GM12878 (cell line): ENCODE measurements around the gene NELFE. TPM values are rescaled to one million over a fixed set of nuclear protein-coding genes. Genes with fewer than 3 reads are reported as not detected.
A peak's percentile ranks its signal among the peaks of the same experiment; 100 is the strongest.

Experiments
- ATAC-seq: fragments of 200-7000 bp; cut with Tn5 transposase; 3 replicates; pipeline ENCODE4 v1.9.1; 2020; ENCODE audit warnings: mild to moderate bottlenecking, moderate library complexity
- BruUV-seq: library from RNA; stranded (reverse); fragments of 400-500 nt; replicated peaks from 2 replicates; lab custom pipeline; 2021; lab: Mats Ljungman, UMichigan
- CTCF ChIA-PET: fragments of 300-600 bp; sonication (Branson Sonifier 250); formaldehyde crosslinking; extraction: SDS; loops from one replicate; lab custom pipeline; 2021; ENCODE audit warnings: inconsistent platforms; lab: Yijun Ruan, JAX
- POLR2A ChIA-PET: fragments of 350-600 bp; formaldehyde crosslinking; extraction: SDS; loops from one replicate; lab custom pipeline; 2021; ENCODE audit warnings: inconsistent platforms; lab: Charles Lee
- RAD21 ChIA-PET: fragments of 300-600 bp; sonication (Branson Sonifier 250); formaldehyde crosslinking; loops from one replicate; lab custom pipeline; 2023; ENCODE audit warnings: antibody characterized with exemption; ENCODE audit not compliant: unreplicated experiment; lab: Charles Lee
- SMC1A ChIA-PET: fragments of 300-600 bp; sonication (Branson Sonifier 250); formaldehyde crosslinking; loops from one replicate; lab custom pipeline; 2023; ENCODE audit not compliant: unreplicated experiment, uncharacterized antibody; lab: Charles Lee
- DNase-seq: peaks from one replicate; pipeline ENCODE4 v3.0.0-alpha.2; 2011; ENCODE audit warnings: low read depth, low spot score
- FAIRE-seq: peaks from 3 replicates; lab custom pipeline; 2011; peaks lifted over from hg19 to GRCh38; lab: Jason Lieb, UNC
- H2AFZ ChIP-seq: 2 replicates; pipeline ENCODE4 v1.6.0; 2011; ENCODE audit warnings: low read depth, low read length, control low read depth; ENCODE audit not compliant: control insufficient read depth
- H3K27ac ChIP-seq: 2 replicates; pipeline ENCODE4 v1.5.1; 2011; ENCODE audit warnings: control low read depth; ENCODE audit not compliant: control insufficient read depth, insufficient read depth
- H3K27me3 ChIP-seq, 2 experiments: replicated peaks in 1 of 2; 2 replicates each; pipeline versions ENCODE4 v1.6.0 to v1.6.1; 2011; ENCODE audit warnings: low read length in 1 of 2; ENCODE audit not compliant: control insufficient read depth in 2 of 2, insufficient read depth in 2 of 2
- H3K36me3 ChIP-seq, 2 experiments: 2 replicates each; pipeline ENCODE4 v1.5.1; 2011; ENCODE audit warnings: low read length in 1 of 2; ENCODE audit not compliant: control insufficient read depth in 2 of 2, insufficient read depth in 2 of 2
- H3K4me1 ChIP-seq: 2 replicates; pipeline ENCODE4 v1.6.1; 2011; ENCODE audit warnings: mild to moderate bottlenecking, low read length, moderate library complexity, mixed read lengths; ENCODE audit not compliant: control insufficient read depth, insufficient read depth
- H3K4me2 ChIP-seq: 2 replicates; pipeline ENCODE4 v1.6.0; 2011; ENCODE audit warnings: control low read depth; ENCODE audit not compliant: control insufficient read depth, insufficient read depth
- H3K4me3 ChIP-seq: fragments of 200-600 bp; sonication (generic); 2 replicates; pipeline ENCODE4 v1.5.1; 2016
- H3K79me2 ChIP-seq: 2 replicates; pipeline ENCODE4 v1.6.0; 2011; ENCODE audit warnings: low read length; ENCODE audit not compliant: control insufficient read depth, insufficient read depth
- H3K9ac ChIP-seq: 2 replicates; pipeline ENCODE4 v1.8.0; 2011; ENCODE audit warnings: low read length, control low read depth, mixed read lengths; ENCODE audit not compliant: control insufficient read depth, insufficient read depth
- H3K9me3 ChIP-seq: replicated peaks from 3 replicates; pipeline ENCODE4 v1.5.1; 2011; ENCODE audit warnings: mild to moderate bottlenecking, low read length; ENCODE audit not compliant: control insufficient read depth, insufficient read depth
- H4K20me1 ChIP-seq: 2 replicates; pipeline ENCODE4 v1.6.0; 2011; ENCODE audit not compliant: control insufficient read depth, insufficient read depth
- ATF7 ChIP-seq: fragments of 450-650 bp; IDR thresholded peaks from 2 replicates; pipeline ENCODE4 v1.6.1; 2016; ENCODE audit warnings: low read depth, mild to moderate bottlenecking
- ESRRA ChIP-seq: IDR thresholded peaks from 2 replicates; pipeline ENCODE4 v1.6.1; 2012; ENCODE audit warnings: mild to moderate bottlenecking, low read length, improper control_type of control experiment
- IRF4 ChIP-seq: IDR thresholded peaks from 2 replicates; pipeline ENCODE4 v1.6.1; 2011; ENCODE audit warnings: low read depth, low read length
- RAD21 ChIP-seq: IDR thresholded peaks from 2 replicates; pipeline ENCODE4 v1.6.1; 2011; ENCODE audit warnings: mild to moderate bottlenecking, low read depth, low read length, moderate library complexity; ENCODE audit not compliant: insufficient read depth
- SMC3 ChIP-seq: IDR thresholded peaks from 2 replicates; pipeline ENCODE4 v1.6.1; 2011; ENCODE audit warnings: low read length, improper control_type of control experiment, borderline replicate concordance
- SREBF1 ChIP-seq: IDR thresholded peaks from 2 replicates; pipeline ENCODE4 v1.6.1; 2012; ENCODE audit warnings: mild to moderate bottlenecking, low read length
- YY1 ChIP-seq: IDR thresholded peaks from 2 replicates; pipeline ENCODE4 v1.6.1; 2011; ENCODE audit warnings: low read depth, mild to moderate bottlenecking, low read length
- WGBS: methylation state at CpG from one replicate; pipeline ENCODE4 v1.1.6; 2016; ENCODE audit warnings: low lambda C conversion rate; ENCODE audit not compliant: insufficient replicate concordance, insufficient coverage; ENCODE audit errors: missing lambda C conversion rate; 5-methylcytosine and 5-hydroxymethylcytosine counted together
- in situ Hi-C: fragments of 300-500 bp; cut with MboI; formaldehyde crosslinking; loops from 9 replicates; pipeline ENCODE4 v1.14.3; 2018; ENCODE audit warnings: mixed read lengths
- intact Hi-C: fragments of 100-400 bp; cut with micrococcal nuclease; formaldehyde crosslinking; loops from one replicate; pipeline ENCODE4 v1.14.2; 2022; ENCODE audit not compliant: unreplicated experiment
- polyA plus RNA-seq, 11 experiments: library from polyadenylated mRNA; depleted of rRNA in 4 of 11; unstranded in 6 of 11; stranded (reverse) in 5 of 11; fragments of >200 nt; fragmentation: Nextera tagmentation in 4 of 11; fragmentation: Illumina TruSeq in 1 of 11; extraction: Ambion mirVana in 4 of 11; extraction: Trizol in 1 of 11; gene quantifications; 1 replicate in 1 of 11; 2 replicates in 10 of 11; pipeline versions ENCODE4 v1.2.1 to v1.2.3, GENCODE V29; 2011 to 2016; ENCODE audit warnings: inconsistent platforms in 2 of 11, missing spikeins in 2 of 11, low read depth in 1 of 11
- total RNA-seq, 4 experiments: library from RNA; depleted of rRNA in 3 of 4; stranded (reverse); fragments of >200 nt in 3 of 4; fragmentation: Illumina TruSeq in 1 of 4; extraction: Trizol in 1 of 4; gene quantifications; 2 replicates each; pipeline versions ENCODE4 v1.2.1 to v1.2.3, GENCODE V29; 2013 to 2021
- TF ChIP-seq, protein P1 (sequence below): fragments of 450-650 bp; formaldehyde crosslinking; IDR thresholded peaks from 2 replicates; pipeline ENCODE4 v1.4.0; 2022; ENCODE audit warnings: mild to moderate bottlenecking, moderate library complexity
- TF ChIP-seq, protein P2 (sequence below): fragments of 450-650 bp; IDR thresholded peaks from 2 replicates; pipeline ENCODE4 v1.6.1; 2016; ENCODE audit warnings: mild to moderate bottlenecking
- TF ChIP-seq, protein P3 (sequence below), 3 experiments: IDR thresholded peaks in 2 of 3; conservative IDR thresholded peaks in 1 of 3; 2 replicates each; pipeline ENCODE4 v1.5.1; 2011; ENCODE audit warnings: low read depth in 3 of 3, low read length in 3 of 3, mild to moderate bottlenecking in 3 of 3, control low read depth in 2 of 3, moderate library complexity in 2 of 3, inconsistent platforms in 1 of 3, mixed read lengths in 1 of 3; ENCODE audit not compliant: control insufficient read depth in 2 of 3, insufficient read depth in 1 of 3; ENCODE audit errors: extremely low read depth in 1 of 3
- TF ChIP-seq, protein P4 (sequence below): fragments of 450-650 bp; IDR thresholded peaks from 2 replicates; pipeline ENCODE4 v1.6.1; 2018; ENCODE audit warnings: mild to moderate bottlenecking, low read depth, moderate library complexity; ENCODE audit not compliant: partially characterized antibody

NELFE gene
- total and polyA plus RNA-seq, 10 of the 15 experiments (the other 5 are each of a cell fraction or from before 2014, with no cell fraction given), result 8.5 to 105 (median 59.7) TPM

DNA sequence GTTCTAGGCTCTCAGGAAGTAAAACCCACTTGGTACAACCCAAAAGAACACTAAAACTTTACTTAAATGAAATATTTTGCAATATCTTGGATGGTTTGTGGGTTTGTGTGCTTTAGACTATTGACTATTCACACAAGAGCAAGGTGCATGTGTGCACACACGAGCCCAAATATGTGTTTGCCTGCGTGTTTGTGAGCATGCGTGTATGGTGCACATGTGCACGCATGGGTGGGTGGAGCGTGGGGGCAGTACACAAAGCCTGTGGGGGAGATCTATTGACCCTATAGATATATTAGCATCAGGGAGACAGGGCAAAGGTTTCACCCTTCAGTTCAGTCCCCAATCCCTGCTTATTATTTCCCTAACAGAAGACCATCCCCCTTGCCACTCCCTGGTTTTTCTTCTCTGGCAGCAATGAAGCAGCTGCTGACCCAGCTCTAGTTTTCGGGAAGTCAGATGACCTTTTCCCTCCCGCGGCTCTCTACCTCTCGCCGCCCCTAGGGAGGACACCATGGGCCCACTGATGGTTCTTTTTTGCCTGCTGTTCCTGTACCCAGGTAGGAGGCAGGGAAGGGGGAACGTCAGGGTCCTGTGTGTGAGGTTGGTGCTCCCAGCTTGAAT lies 31.4 kb downstream of the NELFE start, which contains the start of gene C2 (continued):
- TF ChIP-seq, protein P1, sequence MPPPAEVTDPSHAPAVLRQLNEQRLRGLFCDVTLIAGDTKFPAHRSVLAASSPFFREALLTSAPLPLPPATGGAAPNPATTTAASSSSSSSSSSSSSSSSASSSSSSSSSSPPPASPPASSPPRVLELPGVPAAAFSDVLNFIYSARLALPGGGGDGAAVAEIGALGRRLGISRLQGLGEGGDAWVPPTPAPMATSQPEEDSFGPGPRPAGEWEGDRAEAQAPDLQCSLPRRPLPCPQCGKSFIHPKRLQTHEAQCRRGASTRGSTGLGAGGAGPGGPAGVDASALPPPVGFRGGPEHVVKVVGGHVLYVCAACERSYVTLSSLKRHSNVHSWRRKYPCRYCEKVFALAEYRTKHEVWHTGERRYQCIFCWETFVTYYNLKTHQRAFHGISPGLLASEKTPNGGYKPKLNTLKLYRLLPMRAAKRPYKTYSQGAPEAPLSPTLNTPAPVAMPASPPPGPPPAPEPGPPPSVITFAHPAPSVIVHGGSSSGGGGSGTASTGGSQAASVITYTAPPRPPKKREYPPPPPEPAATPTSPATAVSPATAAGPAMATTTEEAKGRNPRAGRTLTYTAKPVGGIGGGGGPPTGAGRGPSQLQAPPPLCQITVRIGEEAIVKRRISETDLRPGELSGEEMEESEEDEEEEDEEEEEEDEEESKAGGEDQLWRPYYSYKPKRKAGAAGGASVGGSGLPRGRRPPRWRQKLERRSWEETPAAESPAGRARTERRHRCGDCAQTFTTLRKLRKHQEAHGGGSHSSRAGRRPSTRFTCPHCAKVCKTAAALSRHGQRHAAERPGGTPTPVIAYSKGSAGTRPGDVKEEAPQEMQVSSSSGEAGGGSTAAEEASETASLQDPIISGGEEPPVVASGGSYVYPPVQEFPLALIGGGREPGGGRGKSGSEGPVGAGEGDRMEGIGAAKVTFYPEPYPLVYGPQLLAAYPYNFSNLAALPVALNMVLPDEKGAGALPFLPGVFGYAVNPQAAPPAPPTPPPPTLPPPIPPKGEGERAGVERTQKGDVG (CRISPR knock-in tag), result no peak
- no peak for TF ChIP-seq ESRRA

DNA sequence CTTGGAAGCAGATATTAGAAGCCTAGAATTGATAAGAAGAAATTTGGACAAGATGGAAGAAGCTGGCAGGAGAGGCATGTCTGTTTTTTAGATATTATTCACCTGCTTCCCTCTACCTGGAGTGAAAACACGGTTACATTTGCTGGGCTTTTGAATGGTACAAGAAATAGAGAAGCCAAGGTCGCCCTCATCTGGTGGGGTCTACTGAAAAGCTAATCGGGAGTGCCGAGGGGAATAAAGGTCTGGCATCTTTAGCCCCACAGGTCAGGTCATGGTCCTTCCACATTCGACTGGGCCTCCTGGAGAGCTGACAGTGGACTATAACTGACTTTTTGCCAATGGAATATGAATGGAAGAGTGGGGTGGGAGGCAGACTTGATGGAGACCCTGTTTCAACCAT lies 35.8 kb downstream of the NELFE start:
- SMC1A ChIA-PET, result interaction anchor here (0.7 to 3.6 kb wide), 11 partner anchors 11 to 245 kb away, joined by 3 to 9 read pairs (median 4); no protein-coding TSS in a partner anchor
- intact Hi-C loops (loop anchor here (2.0 kb wide), 1 partner anchor 60 kb away; the partner anchor contains the start of gene NEU1), in situ Hi-C loops (no loop called here)
- POLR2A ChIA-PET, result interaction anchor here (1.0 kb wide), 1 partner anchor 11 kb away, joined by 3 read pairs; no protein-coding TSS in a partner anchor
- Histone ChIP-seq H3K4me1 (no peaks in the 10 kb centered on the region), H3K79me2 (no peaks in the 10 kb centered on the region), H3K36me3 (no peaks in the 10 kb centered on the region), H3K4me3 (no peak overlapping the region), H3K27me3 (no peaks in the 10 kb centered on the region), H3K4me2 (no peak overlapping the region), H3K9me3 (peaks cover 1% of the 10 kb centered on the region; the same call in 1 of the 3 replicates), H2AFZ (no peak overlapping the region), H3K9ac (no peak overlapping the region), H4K20me1 (no peaks in the 10 kb centered on the region), H3K27ac (no peak overlapping the region)
- CTCF ChIA-PET, result interaction anchor here (0.6 to 3.5 kb wide), 19 partner anchors 14 to 243 kb away, joined by 3 to 22 read pairs (median 4); partner anchors contain the start of genes LY6G5C, NEU1 and VARS1
- RAD21 ChIA-PET, result interaction anchor here (0.8 to 3.1 kb wide), 13 partner anchors 18 to 242 kb away, joined by 3 to 20 read pairs (median 5); partner anchors contain the start of genes HSPA1B, LY6G5C, MSH5 and NEU1
- DNase-seq (no peak), ATAC-seq (peak; percentile 90), FAIRE-seq (no peak)
- no TSS peak for BruUV-seq
- WGBS, result 1% methylated on average over 5 of the region's 5 CpGs
- peak; percentile 79 for TF ChIP-seq RAD21
- no peak for TF ChIP-seq ATF7
- 0 out of 2 replicates have a peak, but pooled peaks have one; percentile 17 for TF ChIP-seq IRF4
- TF ChIP-seq SMC3, result peak; percentile 51; the same call in 1 of the 2 replicates
- TF ChIP-seq, protein P2, sequence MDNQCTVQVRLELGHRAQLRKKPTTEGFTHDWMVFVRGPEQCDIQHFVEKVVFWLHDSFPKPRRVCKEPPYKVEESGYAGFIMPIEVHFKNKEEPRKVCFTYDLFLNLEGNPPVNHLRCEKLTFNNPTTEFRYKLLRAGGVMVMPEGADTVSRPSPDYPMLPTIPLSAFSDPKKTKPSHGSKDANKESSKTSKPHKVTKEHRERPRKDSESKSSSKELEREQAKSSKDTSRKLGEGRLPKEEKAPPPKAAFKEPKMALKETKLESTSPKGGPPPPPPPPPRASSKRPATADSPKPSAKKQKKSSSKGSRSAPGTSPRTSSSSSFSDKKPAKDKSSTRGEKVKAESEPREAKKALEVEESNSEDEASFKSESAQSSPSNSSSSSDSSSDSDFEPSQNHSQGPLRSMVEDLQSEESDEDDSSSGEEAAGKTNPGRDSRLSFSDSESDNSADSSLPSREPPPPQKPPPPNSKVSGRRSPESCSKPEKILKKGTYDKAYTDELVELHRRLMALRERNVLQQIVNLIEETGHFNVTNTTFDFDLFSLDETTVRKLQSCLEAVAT, result peak; percentile 72
- TF ChIP-seq, protein P3, sequence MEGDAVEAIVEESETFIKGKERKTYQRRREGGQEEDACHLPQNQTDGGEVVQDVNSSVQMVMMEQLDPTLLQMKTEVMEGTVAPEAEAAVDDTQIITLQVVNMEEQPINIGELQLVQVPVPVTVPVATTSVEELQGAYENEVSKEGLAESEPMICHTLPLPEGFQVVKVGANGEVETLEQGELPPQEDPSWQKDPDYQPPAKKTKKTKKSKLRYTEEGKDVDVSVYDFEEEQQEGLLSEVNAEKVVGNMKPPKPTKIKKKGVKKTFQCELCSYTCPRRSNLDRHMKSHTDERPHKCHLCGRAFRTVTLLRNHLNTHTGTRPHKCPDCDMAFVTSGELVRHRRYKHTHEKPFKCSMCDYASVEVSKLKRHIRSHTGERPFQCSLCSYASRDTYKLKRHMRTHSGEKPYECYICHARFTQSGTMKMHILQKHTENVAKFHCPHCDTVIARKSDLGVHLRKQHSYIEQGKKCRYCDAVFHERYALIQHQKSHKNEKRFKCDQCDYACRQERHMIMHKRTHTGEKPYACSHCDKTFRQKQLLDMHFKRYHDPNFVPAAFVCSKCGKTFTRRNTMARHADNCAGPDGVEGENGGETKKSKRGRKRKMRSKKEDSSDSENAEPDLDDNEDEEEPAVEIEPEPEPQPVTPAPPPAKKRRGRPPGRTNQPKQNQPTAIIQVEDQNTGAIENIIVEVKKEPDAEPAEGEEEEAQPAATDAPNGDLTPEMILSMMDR (IDR thresholded peaks at IDR 0.05 in 2 of 3, conservative IDR thresholded peaks at IDR 0.05 in 1 of 3; ENCODE audit: control insufficient read depth in 2 of 3, extremely low read depth in 1 of 3, insufficient read depth in 1 of 3, low read depth in 3 of 3, low read length in 3 of 3), result peak; percentile 57 to 65 (median 61)
- TF ChIP-seq YY1, result 0 out of 2 replicates have a peak, but pooled peaks have one; percentile 40
- TF ChIP-seq, protein P4, sequence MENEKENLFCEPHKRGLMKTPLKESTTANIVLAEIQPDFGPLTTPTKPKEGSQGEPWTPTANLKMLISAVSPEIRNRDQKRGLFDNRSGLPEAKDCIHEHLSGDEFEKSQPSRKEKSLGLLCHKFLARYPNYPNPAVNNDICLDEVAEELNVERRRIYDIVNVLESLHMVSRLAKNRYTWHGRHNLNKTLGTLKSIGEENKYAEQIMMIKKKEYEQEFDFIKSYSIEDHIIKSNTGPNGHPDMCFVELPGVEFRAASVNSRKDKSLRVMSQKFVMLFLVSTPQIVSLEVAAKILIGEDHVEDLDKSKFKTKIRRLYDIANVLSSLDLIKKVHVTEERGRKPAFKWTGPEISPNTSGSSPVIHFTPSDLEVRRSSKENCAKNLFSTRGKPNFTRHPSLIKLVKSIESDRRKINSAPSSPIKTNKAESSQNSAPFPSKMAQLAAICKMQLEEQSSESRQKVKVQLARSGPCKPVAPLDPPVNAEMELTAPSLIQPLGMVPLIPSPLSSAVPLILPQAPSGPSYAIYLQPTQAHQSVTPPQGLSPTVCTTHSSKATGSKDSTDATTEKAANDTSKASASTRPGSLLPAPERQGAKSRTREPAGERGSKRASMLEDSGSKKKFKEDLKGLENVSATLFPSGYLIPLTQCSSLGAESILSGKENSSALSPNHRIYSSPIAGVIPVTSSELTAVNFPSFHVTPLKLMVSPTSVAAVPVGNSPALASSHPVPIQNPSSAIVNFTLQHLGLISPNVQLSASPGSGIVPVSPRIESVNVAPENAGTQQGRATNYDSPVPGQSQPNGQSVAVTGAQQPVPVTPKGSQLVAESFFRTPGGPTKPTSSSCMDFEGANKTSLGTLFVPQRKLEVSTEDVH, result no peak
- TF ChIP-seq SREBF1, result no peak
